Muscle layer of colon (tissue), 2 donors: ENCODE measurements around the gene CFAP54.

Experiments
- H3K27ac ChIP-seq: one replicate; pipeline ENCODE4 v1.7.0; 2013; ENCODE audit warnings: low read depth, mild to moderate bottlenecking, low read length, moderate library complexity
- H3K27me3 ChIP-seq, 2 donors: one replicate each; pipeline ENCODE4 v1.7.0; 2013; ENCODE audit warnings: low read length in 2 of 2, mild to moderate bottlenecking in 2 of 2; ENCODE audit not compliant: insufficient read depth in 2 of 2, control insufficient read depth in 1 of 2
- H3K36me3 ChIP-seq: one replicate; pipeline ENCODE4 v1.7.0; 2013; ENCODE audit warnings: mild to moderate bottlenecking, low read length; ENCODE audit not compliant: insufficient read depth
- H3K4me1 ChIP-seq: one replicate; pipeline ENCODE4 v1.7.0; 2013; ENCODE audit warnings: mild to moderate bottlenecking, low read length; ENCODE audit not compliant: insufficient read depth
- H3K4me3 ChIP-seq, 2 donors: one replicate each; pipeline ENCODE4 v1.7.0; 2013; ENCODE audit warnings: low read length in 2 of 2, low read depth in 1 of 2, mild to moderate bottlenecking in 1 of 2, moderate library complexity in 1 of 2
- H3K9ac ChIP-seq: one replicate; pipeline ENCODE4 v1.7.0; 2013; ENCODE audit warnings: low read length
- H3K9me3 ChIP-seq: one replicate; pipeline ENCODE4 v1.7.0; 2013; ENCODE audit warnings: mild to moderate bottlenecking, low read length
- donor health status: abdominal sarcoma.
- donor health status: Adenocarcinoma of cecum.

CFAP54 gene, protein sequence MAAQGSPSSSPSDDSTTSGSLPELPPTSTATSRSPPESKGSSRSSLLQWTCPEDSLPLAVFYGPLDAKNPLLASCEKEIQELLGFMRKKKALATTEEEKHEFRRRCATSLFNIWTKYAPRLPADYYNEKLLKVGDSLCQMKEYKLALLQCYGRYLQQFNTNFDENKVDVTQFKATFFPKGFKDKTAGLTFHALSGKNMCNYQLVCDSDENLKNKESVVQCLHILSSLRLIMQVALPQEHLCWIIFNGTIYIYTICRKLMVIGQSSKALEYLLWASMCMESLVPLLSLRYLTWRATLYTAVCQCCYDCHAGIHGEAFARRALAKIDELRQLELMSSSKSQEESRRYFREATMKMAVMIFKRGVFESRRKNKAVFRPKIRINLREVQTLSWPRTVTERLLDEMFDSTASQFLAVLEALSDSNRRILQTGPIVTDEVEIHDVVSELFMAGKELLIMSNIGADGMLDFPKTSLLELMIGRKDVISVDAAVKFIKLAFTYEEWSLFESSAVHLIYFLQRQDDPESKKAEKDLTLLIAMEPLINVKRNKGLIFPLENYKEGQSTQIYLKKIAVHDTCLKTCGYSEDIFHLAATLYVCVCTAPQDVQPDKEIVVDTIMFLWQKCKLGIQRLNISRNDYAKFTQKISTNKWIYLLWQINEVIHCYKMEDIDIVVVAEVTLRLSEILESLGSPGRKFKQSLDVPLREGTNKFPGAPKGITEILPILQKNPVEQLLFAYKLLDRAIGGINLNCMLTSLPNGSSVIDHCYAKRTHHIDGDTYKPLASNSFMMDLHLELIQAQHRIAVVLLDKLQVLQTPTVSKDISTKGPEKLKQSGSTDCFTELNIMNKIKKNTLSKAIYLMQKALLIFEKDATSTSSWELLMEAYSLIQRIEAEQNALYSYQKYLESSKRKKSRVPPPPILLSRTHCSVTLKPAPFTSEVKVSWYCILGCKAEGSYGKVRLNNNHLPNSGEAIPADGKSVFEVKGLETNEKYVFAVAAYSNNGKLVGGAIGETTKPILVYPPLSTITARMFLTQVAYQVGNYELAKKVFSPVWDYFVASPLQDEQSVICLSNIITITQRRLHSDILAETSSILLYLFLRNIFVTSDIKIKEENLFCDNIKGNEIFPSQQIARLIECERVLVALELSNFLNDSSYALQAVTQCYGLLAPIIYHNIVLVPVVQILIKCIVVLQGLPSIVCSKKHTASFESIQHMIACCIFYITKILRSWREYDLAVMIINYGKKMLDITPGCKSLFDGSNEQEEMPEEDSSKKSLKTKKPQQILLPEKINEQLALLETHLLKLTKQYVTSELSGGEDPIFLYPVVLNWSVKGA (N-terminal part only)

GRCh38 chr12:96489392-96490056, at the start of gene CFAP54:
CFAP54 (plus strand) TSS chr12:96489577; CDS start chr12:96489610, 33 bp downstream.
- peak within 1 kb of the TSS; percentile 48 to 89 for H3K4me3 ChIP-seq
- peaks cover 5% of the 10 kb centered on the region for H3K4me1 ChIP-seq
- no peaks in the 10 kb centered on the region for H3K27me3 ChIP-seq
- H3K9ac ChIP-seq = no peak within 1 kb of the TSS
- H3K27ac ChIP-seq = peak within 1 kb of the TSS; percentile 59
- H3K36me3 ChIP-seq = no peaks in the 10 kb centered on the region
- no peaks in the 10 kb centered on the region for H3K9me3 ChIP-seq

DNA sequence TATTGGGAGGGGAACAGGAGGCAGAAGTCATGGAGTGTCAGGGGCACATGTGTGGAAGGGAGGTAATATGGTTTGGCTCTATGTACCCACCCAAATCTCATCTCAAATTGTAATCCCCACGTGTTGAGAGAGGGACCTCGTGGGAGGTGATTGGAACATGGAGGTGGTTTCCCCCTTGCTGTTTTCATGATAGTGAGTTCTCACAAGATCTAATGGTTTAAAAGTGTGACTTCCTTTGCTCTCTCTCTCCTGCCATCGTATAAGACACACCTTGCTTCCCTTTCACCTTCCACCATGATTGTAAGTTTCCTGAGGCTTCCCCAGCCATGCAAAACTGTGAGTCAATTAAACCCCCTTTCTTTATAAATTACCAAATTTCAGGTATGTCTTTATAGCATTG, 47.6 kb upstream of the CFAP54 start:
- Histone ChIP-seq H3K4me1 (no peaks in the 10 kb centered on the region), H3K4me3 (no peak overlapping the region), H3K9me3 (no peaks in the 10 kb centered on the region), H3K36me3 (no peaks in the 10 kb centered on the region), H3K27me3 (no peaks in the 10 kb centered on the region), H3K27ac (no peak overlapping the region), H3K9ac (no peak overlapping the region)

- Histone ChIP-seq H3K27me3 (no peaks in the 10 kb centered on the region), H3K4me3 (no peak overlapping the region), H3K27ac (no peak overlapping the region), H3K36me3 (no peaks in the 10 kb centered on the region), H3K9me3 (no peaks in the 10 kb centered on the region), H3K9ac (no peak overlapping the region), H3K4me1 (no peaks in the 10 kb centered on the region)
Observed at GRCh38 chr12:96442906-96443305, 46.5 kb upstream of the CFAP54 start.

DNA sequence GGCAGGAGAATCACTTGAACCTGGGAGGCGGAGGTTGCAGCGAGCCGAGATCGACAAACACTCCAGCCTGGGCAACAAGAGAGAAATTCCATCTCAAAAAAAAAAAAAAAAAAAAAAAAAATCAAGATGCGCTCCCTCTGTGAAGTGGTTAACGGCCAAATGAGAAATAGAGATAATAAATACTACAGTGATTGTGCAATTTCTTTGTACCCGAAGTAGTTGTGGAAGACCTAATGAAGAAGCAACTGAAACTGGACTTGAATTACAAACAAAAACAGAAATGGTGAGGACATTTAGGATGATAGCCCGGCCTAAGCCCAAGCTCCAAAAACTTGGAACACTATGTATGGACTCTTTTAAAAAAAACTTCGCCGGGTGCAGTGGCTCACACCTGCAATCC, 45.0 kb upstream of the CFAP54 start:
- Histone ChIP-seq H3K36me3 (no peaks in the 10 kb centered on the region), H3K9ac (no peak overlapping the region), H3K4me3 (no peak overlapping the region), H3K27ac (no peak overlapping the region), H3K27me3 (no peaks in the 10 kb centered on the region), H3K9me3 (no peaks in the 10 kb centered on the region), H3K4me1 (no peaks in the 10 kb centered on the region)

DNA sequence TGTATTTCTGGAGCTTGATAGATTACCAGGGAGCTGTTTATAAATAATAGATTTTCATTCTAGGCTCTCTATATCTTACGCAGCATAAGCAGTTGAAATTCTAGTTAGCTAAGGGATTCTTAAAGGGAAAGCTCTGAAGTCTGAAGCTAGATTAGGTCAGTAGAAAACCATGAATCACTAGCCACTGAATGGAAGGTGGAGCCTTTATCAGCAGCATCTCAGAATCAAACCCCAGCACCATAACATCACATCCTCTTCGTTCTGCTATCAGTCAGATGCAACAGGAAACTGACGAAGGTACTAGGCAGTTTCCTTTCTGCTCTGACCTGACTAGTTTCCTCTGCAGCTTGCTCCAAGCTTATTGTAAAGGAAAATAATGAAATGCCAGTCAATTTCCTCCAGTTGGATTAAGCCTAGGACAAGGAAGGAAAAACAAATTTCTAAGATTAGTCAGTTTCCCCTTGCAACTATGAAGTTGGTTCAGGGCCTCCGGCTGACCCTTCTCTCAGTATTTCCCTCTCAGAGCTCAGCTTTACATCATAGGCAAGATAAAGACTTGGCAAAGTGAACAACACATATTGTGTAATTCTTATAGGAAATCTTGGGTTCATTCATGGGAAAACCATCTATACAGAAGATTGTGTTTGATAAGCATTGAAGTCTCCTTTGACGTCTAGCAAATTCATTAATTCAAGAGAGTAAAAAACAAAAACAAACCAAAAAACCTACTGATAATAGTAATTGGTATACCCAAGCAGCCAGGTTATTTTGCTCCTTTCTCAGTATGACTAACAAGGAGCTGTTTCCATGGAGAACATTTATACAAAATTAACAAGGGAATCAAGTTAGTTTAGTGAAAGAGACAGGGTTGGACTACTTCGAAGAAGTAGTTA, 43.4 kb upstream of the CFAP54 start:
- Histone ChIP-seq H3K27me3 (no peaks in the 10 kb centered on the region), H3K9me3 (no peaks in the 10 kb centered on the region), H3K27ac (no peak overlapping the region), H3K4me1 (no peaks in the 10 kb centered on the region), H3K9ac (no peak overlapping the region), H3K36me3 (no peaks in the 10 kb centered on the region), H3K4me3 (no peak overlapping the region)

GRCh38 chr12:96447256-96447655, 42.1 kb upstream of the CFAP54 start:
- Histone ChIP-seq H3K9ac (no peak overlapping the region), H3K4me3 (no peak overlapping the region), H3K9me3 (no peaks in the 10 kb centered on the region), H3K27me3 (no peaks in the 10 kb centered on the region), H3K27ac (no peak overlapping the region), H3K36me3 (no peaks in the 10 kb centered on the region), H3K4me1 (no peaks in the 10 kb centered on the region)

DNA sequence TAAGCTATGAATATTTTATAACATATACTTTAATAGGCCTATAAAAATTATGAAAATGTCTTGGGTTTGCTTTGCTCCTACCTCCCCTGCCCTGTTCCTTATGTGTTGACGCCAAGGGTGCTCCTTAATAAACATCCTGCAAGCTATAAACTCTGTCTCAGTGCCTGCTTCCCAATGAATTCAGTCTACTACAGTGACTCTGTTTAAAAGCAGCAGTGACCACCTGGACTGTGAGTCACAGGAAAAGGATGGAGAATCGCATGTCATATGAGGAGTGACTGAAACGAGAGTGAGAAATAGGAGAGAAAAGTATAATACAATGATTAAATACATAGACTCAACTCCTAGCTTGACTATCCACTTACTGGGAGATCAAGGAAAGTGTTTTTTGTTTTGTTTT, 41.1 kb upstream of the CFAP54 start:
- no peaks in the 10 kb centered on the region for H3K36me3 ChIP-seq
- no peak overlapping the region for H3K27ac ChIP-seq
- no peaks in the 10 kb centered on the region for H3K4me1 ChIP-seq
- H3K9me3 ChIP-seq = no peaks in the 10 kb centered on the region
- no peak overlapping the region for H3K9ac ChIP-seq
- H3K4me3 ChIP-seq = no peak overlapping the region
- no peaks in the 10 kb centered on the region for H3K27me3 ChIP-seq

DNA sequence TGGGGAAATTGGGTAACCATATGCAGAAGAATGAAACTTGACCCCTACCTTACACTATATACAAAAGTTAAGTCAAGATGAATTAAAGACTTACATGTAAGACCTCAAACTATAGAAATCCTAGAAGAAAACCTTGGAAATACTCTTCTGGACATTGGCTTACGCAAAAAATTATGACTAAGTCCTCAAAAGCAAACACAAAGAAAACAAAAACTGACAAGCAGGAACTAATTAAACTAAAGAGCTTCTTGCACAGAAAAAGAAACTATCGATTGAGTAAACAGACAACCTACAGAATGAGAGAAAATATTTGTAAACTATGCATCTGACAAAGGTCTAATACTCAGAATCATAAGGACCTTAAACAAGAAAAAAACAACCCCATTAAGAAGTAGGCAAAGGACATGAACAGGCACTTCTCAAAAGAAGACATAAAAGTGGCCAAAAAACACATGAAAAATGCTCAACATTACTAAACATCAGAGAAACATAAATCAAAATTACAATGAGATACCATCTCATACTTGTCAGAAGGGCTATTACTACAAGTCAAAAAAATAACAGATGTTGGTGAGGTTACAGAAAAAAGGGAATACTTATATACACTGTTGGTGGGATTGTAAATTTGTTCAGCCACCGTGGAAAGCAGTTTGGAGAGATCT, 37.0 kb upstream of the CFAP54 start:
- H3K9me3 ChIP-seq = no peaks in the 10 kb centered on the region

DNA sequence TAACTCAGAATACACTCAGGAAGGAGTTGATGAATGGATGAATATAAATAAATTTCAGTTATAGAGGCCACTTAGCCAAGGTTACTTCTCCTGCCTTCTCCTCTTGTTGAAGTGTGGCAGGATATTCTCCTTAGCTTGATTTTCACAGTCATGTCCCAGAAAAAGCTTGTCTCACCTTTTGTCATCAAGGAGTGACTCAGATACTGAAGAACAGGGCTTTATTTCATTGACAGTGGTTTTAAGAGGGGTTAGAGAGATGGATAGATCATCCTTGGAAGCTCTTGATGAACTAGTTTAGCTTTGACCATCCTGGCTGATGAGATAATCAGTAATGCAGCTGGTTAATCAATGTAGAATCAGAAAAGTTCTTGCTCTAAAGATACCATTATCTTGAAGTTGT, 35.0 kb upstream of the CFAP54 start:
- no peaks in the 10 kb centered on the region for H3K4me1 ChIP-seq

More for the DNA sequence above, 37.0 kb upstream of the CFAP54 start:
- Histone ChIP-seq H3K4me1 (no peaks in the 10 kb centered on the region), H3K36me3 (no peaks in the 10 kb centered on the region), H3K9ac (no peak overlapping the region), H3K4me3 (no peak overlapping the region), H3K27ac (no peak overlapping the region), H3K27me3 (no peaks in the 10 kb centered on the region)

More for the DNA sequence above, 35.0 kb upstream of the CFAP54 start:
- Histone ChIP-seq H3K9ac (no peak overlapping the region), H3K27ac (no peak overlapping the region), H3K36me3 (no peaks in the 10 kb centered on the region), H3K4me3 (no peak overlapping the region), H3K27me3 (no peaks in the 10 kb centered on the region), H3K9me3 (no peaks in the 10 kb centered on the region)
